Measurements from ENCODE around the gene FBXL16. TPM values are rescaled to one million over a fixed set of nuclear protein-coding genes. Genes with fewer than 3 reads are reported as not detected.

The FBXL16 gene
- total RNA-seq, 1 donor from 2014 or later = 0.53 TPM

DNA sequence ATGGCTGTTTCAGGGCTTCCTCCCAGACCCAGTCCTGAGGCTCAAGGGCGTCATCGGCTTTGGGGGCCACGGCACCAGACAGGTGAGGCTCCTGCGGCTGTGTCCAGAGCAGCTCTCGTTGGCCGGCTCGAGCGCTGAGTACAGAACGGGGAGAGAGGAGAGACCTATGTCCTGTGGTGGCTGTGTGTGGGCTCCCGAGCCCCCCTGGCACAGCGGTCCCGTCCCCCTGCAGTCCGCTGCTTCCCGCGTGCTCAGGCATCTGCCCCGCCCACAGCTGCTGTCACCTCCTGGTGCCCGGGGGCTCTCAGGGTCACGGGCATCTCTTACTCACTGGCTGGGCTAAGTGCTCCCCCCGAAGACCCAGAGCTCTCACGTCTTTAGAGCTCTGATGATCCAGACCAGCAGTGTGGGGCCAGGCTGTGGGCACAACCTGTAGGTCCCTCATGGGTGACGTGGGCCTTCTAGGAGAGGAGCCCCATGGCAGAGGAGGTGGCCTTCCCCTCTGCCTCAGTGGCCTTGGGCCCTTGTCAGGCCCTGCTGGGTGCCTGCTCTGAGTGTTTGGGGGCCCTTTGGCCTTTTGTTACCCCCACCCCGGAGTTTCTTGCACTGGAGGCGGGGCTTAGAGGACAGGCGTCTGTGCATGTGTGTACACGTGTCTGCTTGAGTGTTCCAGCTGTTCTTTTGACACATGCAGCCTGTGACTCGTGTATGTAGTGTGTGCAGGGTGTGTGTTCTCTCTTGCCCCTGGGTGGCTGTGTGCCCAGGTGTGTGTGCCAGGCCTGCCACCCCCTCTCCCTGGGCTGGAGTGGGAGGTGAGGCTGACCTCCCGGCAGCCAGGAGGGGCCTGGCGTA is 52.9 kb downstream of the FBXL16 start:
- Histone ChIP-seq H3K27me3 (ENCODE audit: control insufficient read depth, insufficient read depth, low read length) (no peaks in the 10 kb centered on the region), H3K36me3 (ENCODE audit: control insufficient read depth, insufficient read depth, low read length) (peaks cover 7% of the 10 kb centered on the region), H3K4me3 (ENCODE audit: low read depth, low read length) (no peak overlapping the region)
- TF ChIP-seq, protein P1, sequence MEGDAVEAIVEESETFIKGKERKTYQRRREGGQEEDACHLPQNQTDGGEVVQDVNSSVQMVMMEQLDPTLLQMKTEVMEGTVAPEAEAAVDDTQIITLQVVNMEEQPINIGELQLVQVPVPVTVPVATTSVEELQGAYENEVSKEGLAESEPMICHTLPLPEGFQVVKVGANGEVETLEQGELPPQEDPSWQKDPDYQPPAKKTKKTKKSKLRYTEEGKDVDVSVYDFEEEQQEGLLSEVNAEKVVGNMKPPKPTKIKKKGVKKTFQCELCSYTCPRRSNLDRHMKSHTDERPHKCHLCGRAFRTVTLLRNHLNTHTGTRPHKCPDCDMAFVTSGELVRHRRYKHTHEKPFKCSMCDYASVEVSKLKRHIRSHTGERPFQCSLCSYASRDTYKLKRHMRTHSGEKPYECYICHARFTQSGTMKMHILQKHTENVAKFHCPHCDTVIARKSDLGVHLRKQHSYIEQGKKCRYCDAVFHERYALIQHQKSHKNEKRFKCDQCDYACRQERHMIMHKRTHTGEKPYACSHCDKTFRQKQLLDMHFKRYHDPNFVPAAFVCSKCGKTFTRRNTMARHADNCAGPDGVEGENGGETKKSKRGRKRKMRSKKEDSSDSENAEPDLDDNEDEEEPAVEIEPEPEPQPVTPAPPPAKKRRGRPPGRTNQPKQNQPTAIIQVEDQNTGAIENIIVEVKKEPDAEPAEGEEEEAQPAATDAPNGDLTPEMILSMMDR (IDR thresholded peaks at IDR 0.05; ENCODE audit: insufficient read depth, low read length, severe bottlenecking) = no peak
- DNase-seq (ENCODE audit: low read depth) (no peak), FAIRE-seq (no peak)

DNA sequence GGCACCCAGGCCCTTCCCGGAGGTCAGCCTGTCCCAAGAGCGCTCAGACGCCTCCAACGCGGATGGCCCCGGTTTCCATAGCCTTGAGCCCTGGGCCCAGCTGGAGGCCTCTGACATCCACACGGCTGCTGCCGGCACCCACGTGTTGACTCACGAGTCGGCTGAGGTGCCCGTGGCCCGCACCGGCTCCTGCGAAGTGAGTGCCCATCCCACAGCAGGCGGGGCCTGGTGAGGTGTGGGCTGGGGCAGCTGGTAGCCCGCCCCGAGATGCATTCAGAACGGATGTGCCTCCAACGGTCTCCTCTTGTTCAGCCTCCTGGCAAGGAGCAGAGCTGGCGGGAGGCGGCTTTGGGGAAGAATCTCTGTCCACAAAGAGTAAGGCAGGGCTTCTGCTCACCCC is 53.8 kb downstream of the FBXL16 start:
- Histone ChIP-seq H3K4me3 (ENCODE audit: low read depth, low read length) (no peak overlapping the region), H3K36me3 (ENCODE audit: control insufficient read depth, insufficient read depth, low read length) (peaks cover 9% of the 10 kb centered on the region), H3K27me3 (ENCODE audit: control insufficient read depth, insufficient read depth, low read length) (no peaks in the 10 kb centered on the region)
- no peak for FAIRE-seq
- TF ChIP-seq, protein P1 (IDR thresholded peaks at IDR 0.05; ENCODE audit: insufficient read depth, low read length, severe bottlenecking) = no peak
- DNase-seq (ENCODE audit: low read depth) = no peak

DNA sequence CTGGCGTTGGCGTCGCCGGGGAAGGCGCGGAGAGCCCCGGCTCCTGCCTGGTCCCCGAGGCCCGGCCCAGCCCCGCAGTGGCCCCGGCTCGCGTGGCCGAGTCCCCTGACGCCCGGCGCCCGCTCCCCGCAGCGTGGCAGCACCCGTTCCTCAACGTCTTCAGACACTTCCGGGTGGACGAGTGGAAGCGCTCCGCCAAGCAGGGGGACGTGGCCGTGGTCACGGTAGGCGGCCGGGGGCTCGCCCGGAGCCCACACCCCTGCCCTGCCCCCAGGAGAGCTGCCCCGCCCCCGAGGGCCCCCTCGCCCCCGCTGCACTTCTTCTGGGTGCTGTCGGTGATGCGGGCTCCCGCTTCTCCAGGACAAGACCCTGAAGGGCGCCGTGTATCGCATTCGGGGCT is 56.0 kb downstream of the FBXL16 start:
- Histone ChIP-seq H3K36me3 (ENCODE audit: control insufficient read depth, insufficient read depth, low read length) (peaks cover 5% of the 10 kb centered on the region), H3K27me3 (ENCODE audit: control insufficient read depth, insufficient read depth, low read length) (no peaks in the 10 kb centered on the region), H3K4me3 (ENCODE audit: low read depth, low read length) (peak overlapping the region; percentile 56)
- no peak for FAIRE-seq
- TF ChIP-seq, protein P1 (IDR thresholded peaks at IDR 0.05; ENCODE audit: insufficient read depth, low read length, severe bottlenecking) = no peak
- DNase-seq (ENCODE audit: low read depth) = no peak

DNA sequence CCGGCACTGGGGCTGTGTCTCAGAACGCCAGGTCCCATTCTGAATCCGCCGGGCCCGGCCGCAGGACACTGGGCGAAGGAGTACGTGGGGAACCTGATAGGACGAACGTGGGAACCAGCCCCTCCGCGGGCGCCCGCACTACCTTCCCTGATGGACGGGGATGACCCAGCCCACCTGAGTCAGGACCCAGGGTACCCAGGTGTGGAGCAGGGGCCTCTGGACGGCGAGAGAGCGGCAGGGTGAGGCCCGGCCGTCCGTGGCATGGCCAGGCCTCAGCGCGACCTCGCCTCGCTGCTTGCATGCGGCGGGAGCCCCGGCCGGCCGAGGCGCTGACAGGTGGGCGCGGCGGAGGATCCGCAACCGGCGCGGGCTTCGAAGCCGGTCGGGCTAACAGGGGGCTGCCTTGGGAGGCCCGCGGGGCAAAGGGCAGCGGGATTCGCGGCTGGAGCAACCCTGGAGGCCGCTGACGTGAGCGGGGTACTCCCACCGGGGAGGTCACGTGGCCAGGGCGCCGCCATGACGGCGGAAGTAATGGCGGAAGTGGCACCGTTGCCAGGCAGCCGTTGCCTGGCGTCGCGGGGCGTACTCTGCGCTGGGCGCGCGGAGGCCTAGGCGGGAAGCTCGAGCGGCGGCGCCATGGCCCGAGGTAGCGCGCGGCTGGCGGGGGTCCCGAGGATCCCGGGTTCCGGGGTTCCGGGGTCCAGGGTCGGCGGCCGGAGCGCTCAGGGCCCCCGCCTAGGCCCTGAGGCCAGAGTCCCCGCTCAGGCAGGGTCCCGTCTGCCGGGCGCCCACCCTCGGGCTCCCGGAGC is 56.6 kb downstream of the FBXL16 start, which contains the start of gene WDR90:
WDR90 (plus strand) TSS at position 585 of the 809 bp plus-strand sequence; CDS start at position 637, 52 bp downstream.
- Histone ChIP-seq H3K4me3 (ENCODE audit: low read depth, low read length) (peak within 1 kb of the TSS; percentile 56), H3K27me3 (ENCODE audit: control insufficient read depth, insufficient read depth, low read length) (no peaks in the 10 kb centered on the region), H3K36me3 (ENCODE audit: control insufficient read depth, insufficient read depth, low read length) (peaks cover 5% of the 10 kb centered on the region)
- FAIRE-seq = no peak
- TF ChIP-seq, protein P1 (IDR thresholded peaks at IDR 0.05; ENCODE audit: insufficient read depth, low read length, severe bottlenecking) = no peak
- peak; percentile 79 for DNase-seq (ENCODE audit: low read depth)

DNA sequence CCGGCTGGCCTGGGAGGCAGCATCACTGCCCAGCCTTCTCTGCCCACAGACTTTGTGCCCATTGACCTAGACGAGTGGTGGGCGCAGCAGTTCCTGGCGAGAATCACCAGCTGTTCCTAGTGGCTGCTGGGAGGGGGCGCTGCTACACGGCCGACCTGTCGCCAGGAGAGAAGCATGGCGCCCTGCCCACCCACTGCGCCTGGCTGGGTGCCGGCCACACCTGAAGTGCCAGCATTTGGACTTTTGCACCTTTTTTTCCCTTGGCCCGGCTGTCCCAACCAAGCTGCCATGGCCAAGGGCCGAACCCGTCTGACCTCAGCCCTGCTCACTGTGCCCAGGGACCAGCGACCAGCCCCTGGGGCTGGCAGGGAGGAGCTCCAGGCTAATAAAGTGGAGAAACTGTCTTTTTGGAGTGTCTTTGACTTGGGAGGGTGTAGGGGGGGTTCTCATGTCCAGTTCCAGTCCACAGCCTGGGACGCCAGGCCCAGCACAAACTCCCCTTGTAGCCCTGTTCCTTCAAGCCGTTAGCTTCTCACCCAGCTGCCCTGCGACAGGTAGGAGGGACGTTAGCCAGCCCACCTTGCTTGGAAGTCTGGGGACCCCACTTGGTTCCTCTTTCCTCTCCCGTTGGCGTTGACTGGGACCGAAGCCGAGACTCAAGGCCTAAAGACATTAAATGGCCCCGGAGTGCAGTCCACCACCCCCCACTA is 57.4 kb downstream of the FBXL16 start:
- FAIRE-seq = peak; percentile 23

More for the DNA sequence above, 57.4 kb downstream of the FBXL16 start:
- peak overlapping the region; percentile 56 for H3K4me3 ChIP-seq (ENCODE audit: low read depth, low read length)
- DNase-seq (ENCODE audit: low read depth) = peak; percentile 20
- H3K36me3 ChIP-seq (ENCODE audit: control insufficient read depth, insufficient read depth, low read length) = peaks cover 2% of the 10 kb centered on the region
- TF ChIP-seq, protein P1 (IDR thresholded peaks at IDR 0.05; ENCODE audit: insufficient read depth, low read length, severe bottlenecking) = peak; percentile 74
- H3K27me3 ChIP-seq (ENCODE audit: control insufficient read depth, insufficient read depth, low read length) = no peaks in the 10 kb centered on the region

All from bronchial epithelial cell (primary cell).